ENCODE results near the gene LYPD3. TPM values are rescaled to one million over a fixed set of nuclear protein-coding genes. Genes with fewer than 3 reads are reported as not detected.
"Not testable (repeated sequence)": the region's sequence is repeated elsewhere in the genome, so short reads cannot be mapped to it uniquely, and the experiment has no call there.

Gene LYPD3
- polyA plus RNA-seq, 3 donors, result 1.8 to 13.2 (median 3.1) TPM

DNA sequence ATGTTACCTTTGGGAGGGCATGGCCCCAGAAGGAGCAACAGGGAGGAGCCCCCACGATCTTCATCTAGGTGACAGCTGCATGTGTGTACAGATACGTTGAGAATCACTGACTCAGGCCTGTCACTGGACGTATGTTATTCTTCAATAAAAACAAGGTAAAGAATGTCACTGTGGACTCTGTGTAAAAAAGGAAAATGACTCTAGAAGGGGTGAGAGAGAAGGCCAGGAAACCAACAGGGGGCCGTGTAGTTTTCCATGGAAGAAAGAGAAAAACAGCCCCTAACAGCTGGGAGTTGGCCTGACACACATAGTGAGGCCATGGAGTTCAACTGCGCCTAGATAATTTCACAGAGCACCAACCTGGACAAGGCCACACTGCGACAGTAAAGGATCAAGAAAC, 1.9 kb upstream of the LYPD3 start:
- no peak for DNase-seq (ENCODE audit: extremely low read depth in 1 of 11, low read depth in 9 of 11, low spot score in 4 of 11)

DNA sequence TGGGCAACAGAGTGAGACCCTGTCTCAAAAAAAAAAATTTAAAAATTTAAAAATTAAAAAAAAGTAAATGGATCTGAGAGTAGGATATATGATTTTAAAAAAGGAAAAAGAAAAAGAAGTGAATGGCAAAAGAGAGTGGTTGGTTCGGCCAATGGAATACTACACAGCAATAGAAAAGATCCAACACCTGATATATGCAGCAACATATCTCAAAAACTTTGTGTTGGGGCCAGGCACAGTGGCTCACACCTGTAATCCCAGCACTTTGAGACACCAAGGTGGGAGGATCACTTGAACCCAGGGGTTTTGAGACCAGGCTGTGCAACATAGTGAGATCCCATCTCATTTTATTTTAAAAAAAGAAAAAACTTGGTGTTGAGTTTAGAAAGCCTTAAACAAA, 1.4 kb upstream of the LYPD3 start:
- no peak for DNase-seq (ENCODE audit: extremely low read depth in 1 of 11, low read depth in 9 of 11, low spot score in 4 of 11)

DNA sequence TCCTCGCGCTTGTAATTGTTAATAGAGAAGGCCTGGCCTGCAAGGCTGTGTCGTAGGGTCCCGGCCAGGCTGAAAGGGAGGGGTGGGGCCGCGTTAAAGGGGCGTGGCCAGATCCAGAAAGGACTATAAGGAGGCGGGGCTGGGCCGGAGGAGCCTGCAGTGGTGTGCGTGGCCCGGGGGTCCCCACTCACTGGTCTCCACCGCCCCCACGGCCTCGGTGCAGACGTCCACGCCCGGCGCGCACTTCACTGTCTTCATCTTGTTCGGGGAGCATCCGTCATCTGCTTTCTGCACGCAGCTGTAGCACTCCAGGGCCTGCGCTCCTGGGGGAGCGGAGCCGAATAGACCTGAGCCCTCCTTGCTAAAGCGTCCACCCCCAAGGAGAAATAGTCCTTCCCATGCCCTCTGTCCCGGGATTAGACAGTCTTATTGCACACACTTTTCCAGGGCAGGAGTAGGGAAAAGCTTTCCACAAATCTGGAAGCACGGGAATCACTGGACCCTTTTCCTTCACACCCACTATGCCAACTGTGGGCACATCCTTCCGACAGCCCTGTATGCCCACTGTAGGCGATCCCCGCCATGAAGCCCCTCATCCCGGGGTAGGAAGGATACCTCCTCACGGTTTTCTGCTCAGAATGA, 1.2 kb downstream of the LYPD3 start:
- DNase-seq (ENCODE audit: extremely low read depth in 1 of 11, low read depth in 9 of 11, low spot score in 4 of 11), result peak in 5 of 11 donors; percentile 8 to 60 (median 53)

DNA sequence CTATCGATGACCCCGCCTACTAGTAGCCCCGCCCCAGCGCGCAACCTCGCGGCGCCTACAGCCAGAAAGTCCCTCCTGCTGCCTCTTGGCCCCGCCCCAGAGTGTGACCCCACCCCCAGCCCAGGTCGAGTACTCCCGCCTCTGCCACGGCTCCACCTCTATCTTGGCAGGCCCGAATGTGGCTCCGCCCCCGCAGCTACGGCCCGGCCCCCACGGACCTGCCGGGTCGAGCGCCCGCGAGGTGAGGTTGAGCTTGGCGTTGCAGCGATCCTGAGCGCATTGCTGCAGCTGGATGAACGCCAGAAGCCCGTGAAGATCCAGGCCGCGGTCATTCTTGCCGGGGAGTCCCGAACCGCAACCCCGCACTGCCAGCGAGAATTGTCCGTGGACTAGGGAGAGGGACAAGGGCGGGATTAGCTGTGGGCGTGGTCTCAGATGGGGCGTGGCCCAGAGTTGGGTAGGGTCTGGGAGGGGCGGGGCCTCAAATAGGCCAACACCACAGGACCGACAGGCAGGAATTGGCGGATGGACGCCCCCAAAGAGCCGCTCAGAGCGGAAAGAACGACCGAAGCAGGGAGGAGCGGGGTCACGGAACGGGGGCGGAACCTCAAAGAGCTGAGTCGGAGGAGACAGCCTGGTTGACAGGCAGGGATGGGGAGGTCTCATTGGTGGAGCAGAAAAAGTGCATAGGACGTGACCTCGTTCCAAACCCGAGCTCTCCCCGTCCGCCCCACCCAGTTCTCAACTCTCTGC, 1.9 kb downstream of the LYPD3 start:
- DNase-seq (ENCODE audit: extremely low read depth in 1 of 11, low read depth in 9 of 11, low spot score in 4 of 11), result peak; percentile 74 to 92 (median 90)

DNA sequence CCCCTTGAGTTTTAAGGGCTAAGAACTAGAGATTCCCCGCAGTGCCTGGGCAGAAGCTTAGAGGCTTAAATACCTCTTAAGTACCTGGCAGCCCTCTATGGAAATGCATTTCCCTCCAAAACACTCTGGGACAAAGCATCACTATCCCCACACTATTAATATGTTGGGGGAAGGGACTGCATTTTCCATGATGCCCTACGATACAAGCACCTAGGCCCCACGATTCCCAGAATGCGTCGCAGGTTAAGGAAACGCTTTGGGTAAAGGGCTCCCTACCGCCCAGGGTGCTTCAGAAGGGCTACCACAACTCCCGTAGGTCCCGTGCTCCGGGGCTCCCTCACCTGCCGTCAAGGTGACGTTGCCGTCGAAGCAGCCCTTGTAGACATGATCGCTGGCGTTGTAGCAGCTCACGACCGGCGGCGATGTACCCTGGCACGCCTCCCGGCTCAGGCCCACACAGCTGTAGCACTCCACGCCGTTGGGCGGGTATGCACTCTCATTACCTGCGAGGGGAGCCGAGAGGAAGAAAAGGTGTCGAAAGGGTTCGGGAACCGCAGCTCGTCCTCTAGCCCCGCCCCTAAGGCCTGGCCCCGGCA, 2.5 kb downstream of the LYPD3 start:
- DNase-seq (ENCODE audit: extremely low read depth in 1 of 11, low read depth in 9 of 11, low spot score in 4 of 11), result no peak

DNA sequence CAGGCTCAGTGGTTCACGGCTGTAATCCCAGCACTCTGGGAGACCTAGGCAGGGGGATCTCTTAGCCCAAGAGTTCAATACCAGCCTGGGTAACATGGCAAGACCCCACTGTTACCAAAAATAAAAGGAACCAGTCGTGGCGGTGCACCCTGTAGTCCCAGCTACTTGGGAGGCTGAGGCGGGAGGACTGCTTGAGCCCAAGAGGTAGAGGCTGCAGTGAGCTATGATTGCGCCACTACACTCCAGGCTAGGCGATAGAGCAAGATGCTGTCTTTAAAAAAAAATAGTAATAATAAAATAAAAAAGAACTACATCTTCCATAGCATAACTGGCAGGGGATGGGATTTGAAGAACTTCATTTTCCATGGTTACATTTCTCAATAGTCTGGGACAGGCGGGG, 3.0 kb downstream of the LYPD3 start:
- DNase-seq (ENCODE audit: extremely low read depth in 1 of 11, low read depth in 9 of 11, low spot score in 4 of 11), result no peak

DNA sequence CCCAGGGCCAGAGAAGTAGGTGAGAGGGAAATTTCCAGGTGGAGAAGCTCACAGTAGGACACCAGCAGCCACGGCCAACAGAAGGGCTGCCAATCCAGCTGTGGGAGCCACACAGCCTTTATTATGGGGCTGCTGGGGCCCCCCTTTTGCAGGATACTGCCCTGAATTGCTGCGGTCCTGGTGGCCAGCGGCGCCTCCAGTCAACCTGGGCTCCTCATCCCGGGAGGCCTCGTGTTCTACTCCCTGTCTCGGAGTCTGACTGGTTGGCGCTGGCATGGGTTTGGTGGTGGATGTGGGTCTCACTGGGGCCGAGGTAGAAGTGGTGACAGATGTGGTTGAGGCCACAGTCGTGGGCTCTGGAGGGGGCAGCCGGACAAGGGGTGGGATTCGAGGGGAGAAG, 4.1 kb downstream of the LYPD3 start:
- no peak for DNase-seq (ENCODE audit: extremely low read depth in 1 of 11, low read depth in 9 of 11, low spot score in 4 of 11)

DNA sequence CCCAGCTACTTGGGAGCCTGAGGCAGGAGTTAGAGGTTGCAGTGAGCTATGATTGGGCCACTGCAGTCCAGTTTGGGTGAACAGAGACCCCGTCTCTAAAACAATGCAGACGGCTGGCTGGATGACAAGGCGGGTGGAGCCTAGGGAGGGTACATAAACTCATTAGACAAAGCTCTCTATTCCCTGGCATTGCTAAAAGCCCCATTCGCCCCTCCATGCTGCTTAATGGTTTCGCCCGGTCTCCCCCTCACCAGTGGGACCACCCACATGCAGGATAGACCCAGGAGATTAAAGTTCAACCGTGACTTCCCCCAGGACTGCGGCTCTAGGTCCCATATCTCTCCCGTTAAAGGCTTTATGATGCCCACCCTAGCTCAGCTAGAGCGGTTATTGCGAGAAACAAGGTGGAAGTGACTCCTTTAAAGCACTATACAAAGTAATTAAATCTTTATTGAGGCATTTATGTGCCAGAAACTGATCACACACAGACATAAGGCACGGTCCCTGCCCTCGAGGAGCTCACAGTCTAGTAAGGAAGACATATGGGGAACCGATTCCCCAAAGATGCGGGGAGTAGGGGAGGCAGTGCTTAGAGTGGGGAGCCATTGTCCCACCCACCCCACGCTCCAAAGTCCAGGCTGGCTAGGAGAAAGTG, 4.9 kb downstream of the LYPD3 start:
- DNase-seq (ENCODE audit: extremely low read depth in 1 of 11, low read depth in 9 of 11, low spot score in 4 of 11), result no peak

DNA sequence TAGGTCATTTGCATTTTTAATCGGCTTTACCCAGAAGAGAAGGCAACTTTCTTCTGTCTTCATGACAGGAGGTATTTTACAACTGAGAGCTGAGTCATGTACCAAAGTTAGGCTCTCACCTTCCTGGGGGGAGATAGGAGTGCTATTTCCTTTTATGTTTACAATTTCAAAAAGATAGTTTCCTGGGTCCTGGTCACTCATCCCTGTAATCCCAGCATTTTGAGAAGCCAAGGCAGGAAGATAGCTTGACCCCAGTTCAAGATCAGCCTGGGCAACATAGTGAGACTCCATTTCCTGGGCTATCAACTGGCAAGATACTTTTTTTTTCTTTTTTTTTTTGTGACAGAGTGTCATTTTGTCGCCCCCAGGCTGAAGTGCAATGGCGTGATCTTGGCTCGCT, 7.6 kb downstream of the LYPD3 start:
- DNase-seq (ENCODE audit: extremely low read depth in 1 of 11, low read depth in 9 of 11, low spot score in 4 of 11), result no peak

DNA sequence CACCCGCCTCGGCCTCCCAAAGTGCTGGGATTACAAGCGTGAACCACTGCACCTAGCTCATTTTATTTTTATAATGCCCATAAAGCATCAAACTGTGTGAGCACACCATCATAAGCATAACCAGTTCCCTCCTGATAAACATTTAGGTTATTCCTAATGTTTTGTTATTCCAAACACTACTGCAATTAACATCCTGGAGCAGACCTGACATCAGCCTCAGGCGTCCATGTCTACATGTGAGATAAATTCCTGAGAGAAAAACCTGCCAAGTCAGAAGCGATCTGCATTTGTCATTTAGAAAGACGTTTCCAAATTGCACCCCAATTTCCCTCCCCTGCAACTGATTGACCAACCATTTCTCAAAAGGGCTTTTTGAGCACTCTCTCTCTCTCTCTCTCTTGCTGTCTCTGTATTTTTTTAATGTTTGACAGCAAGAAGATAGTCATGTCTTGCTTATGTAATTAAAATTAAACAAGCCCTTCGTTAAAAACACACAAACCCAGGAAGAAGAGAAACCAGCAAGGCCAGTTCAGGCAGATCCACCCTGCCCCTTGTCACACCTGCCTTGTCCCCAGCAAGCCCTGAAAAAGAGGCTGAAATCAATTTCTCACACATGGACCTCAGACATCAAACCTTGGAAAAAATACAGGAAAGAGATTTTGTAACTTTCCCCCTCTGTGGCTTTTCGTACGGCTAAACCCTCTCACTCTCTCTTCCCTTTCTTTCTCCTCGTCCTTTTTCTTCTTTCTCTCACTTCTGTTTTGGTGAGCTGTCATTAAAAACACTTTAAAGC, 9.9 kb downstream of the LYPD3 start:
- DNase-seq (ENCODE audit: extremely low read depth in 1 of 11, low read depth in 9 of 11, low spot score in 4 of 11), result no peak

DNA sequence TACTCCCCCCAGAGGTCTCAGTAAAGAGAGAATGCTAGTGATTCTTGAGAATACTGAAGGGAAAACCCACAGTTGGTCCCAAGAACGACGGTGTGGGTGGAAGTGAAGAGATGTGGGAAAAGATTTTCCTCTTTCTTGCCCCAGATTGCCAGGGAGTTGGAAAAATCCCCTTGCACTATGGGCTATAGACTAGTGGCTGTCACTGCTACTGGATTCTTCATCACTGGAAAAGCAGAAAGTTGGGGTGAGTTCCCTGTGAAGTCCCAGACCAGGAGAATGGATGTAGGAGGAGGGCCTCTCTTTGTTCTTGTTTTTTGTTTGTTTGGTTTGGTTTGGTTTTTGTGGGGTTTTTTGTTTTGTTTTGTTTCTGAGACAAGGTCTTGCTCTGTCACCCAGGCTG, 11.4 kb downstream of the LYPD3 start:
- no peak for DNase-seq (ENCODE audit: extremely low read depth in 1 of 11, low read depth in 9 of 11, low spot score in 4 of 11)

DNA sequence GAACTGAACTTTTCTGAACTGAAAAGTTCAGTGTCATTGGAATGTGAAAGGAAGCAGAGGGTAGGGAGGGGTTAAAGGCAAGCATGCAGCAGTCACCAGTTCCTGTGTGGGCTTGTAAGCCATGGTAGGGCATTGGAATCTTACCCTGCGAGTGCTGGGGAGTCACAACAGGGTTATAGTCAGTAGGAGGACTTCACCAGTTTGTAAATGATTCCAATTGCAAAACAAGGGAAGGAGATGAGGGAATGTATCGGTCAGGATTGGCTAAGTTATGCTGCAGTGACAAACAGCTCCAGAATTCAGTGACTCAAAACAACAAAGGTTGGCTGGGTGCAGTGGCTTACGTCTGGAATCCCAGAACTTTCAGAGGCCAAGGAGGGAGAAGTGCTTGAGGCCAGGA, 12.8 kb downstream of the LYPD3 start:
- DNase-seq (ENCODE audit: extremely low read depth in 1 of 11, low read depth in 9 of 11, low spot score in 4 of 11), result no peak

DNA sequence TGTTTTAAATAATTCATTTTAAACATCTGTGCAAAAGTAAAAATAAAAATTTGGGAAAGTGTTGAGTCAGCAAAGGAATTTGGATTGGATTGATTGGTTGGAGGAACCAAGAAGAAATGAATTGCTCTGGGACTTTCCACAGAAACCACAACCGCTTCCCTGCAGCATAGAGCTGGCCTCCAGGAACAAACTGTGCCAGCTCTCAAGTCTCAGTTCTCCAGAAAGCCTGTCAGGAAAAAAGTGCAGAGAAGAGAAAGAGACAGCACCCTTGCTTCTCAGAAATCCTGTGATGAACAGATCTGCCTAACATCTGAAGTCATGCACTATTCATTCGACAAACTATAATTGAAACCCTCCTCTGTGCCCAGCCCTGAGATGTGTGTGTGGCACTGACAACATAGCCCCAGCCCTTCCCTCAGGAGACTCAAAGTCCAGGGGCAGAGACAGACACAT, 14.8 kb downstream of the LYPD3 start:
- no peak for DNase-seq (ENCODE audit: extremely low read depth in 1 of 11, low read depth in 9 of 11, low spot score in 4 of 11)

DNA sequence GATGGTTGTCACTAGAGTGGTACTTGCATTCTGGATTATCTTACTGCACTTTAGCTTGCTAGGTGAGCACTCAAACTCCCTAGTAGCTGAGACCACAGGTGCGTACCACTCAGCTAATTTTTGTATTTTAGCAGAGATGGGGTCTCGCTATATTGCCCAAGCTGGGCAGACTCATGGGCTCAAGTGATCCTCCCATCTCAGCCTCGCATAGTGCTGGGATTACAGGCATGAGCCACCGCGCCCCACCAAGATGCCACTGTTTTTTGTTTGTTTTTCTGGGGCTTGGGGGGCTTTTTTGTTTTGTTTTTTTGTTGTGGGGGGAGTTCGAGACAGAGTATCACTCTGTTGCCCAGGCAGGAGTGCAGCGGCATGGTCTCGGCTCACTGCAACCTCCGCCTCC, 17.8 kb downstream of the LYPD3 start:
- DNase-seq (ENCODE audit: extremely low read depth in 1 of 11, low read depth in 9 of 11, low spot score in 4 of 11), result no peak

DNA sequence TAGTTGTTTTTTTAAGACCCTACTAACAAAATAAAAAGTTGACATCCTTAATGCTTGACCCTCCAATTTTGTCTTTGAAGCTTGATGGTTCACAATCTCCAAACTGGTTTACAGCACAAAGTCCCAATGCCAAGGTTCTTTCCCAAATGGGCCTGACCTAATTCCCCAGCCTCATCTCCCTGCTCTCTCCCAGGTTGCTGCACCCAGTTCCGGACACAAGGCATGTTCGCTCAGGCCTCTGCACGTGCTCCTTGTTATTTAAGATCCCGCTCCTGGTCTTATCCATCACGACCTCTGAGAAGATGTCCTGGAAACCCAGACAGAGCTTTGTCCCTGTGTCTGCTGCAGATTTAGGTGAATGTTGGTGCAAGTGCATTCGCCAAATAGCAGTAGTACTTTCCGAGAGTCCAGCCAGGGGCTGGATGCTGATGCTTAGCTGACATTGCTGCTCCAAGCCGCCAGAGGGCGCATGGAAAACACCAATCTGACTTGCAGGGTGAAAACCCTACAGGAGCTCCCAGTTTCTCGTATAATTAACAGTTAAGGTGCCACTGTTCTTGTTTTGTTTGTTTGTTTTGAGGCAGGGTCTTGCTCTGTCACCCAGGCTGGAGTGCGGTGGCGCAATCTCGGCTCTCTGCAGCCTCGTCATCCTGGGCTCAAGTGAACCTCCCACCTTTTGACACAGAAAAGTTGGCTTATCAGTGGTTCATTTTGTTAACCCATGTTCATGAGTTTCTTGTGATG, 18.5 kb downstream of the LYPD3 start:
- DNase-seq (ENCODE audit: extremely low read depth in 1 of 11, low read depth in 9 of 11, low spot score in 4 of 11), result peak in 10 of 11 donors; percentile 46 to 74 (median 62)

DNA sequence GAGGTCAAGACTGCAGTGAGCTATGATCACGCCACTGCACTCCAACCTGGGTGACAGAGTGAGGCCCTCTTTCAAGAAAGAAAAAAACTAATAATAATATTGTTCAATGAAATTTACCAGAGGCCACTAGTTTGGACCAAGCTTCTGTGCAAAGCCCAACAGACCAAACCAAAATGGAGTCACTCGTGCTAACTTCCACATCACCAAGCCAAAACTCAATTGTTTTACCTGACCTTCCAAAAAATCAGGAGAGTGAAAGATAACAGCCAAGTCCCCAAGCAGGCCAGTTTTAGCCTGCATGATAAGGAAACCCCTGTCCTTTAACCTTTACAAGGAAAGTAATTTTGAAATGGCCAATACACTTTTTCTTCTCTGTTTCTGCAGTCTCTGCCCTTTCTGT, 20.0 kb downstream of the LYPD3 start:
- no peak for DNase-seq (ENCODE audit: extremely low read depth in 1 of 11, low read depth in 9 of 11, low spot score in 4 of 11)

DNA sequence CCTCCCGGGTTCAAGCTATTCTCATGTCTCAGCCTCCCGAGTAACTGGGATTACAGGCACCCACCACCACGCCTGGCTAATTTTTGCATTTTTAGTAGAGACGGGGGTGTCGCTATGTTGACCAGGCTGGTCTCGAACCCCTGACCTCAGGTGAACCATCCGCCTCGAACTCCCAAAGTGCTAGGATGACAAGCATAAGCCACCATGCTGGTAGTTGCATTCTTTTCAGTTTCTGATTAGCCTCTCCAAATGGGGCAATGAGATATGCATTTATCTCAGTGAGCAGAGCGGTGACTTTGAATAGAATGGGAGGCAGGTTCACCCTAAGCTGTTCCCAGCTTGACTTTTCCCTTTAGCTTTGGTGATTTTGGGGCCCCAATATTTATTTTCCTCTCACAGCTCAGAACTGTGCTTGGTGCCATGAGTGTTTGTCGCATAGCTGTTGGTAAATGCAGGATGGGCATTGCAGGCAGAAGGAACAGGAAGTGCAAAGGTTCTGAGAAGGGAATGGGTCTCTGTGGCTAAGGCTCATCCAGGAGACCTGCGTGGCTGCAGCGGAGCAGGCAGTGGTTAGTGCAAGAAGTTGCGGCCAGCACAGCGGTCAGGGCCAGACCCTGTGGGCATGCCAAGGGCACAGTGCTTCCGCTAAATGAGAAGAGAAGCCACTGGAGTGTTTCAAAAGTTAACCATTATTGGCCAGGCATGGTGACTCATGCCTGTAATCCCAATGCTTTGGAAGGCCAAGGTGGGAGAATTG, 20.7 kb downstream of the LYPD3 start:
- DNase-seq (ENCODE audit: extremely low read depth in 1 of 11, low read depth in 9 of 11, low spot score in 4 of 11), result no peak

DNA sequence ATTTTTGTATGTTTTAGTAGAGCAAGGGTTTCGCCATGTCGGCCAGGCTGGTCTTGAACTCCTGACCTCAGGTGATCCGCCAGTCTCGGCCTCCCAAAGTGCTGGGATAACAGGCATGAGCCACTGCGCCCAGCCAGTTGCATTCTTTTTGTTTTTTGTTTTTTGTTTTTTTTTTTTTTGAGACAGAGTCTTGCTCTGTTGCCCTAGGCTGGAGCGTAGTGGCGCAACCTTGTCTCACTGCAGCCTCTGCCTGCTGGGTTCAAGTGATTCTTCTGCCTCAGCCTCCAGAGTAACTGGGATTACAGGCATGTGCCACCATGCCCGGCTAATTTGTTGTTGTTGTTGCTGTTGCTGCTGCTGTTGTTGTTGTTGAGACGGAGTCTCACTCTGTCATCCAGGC, 21.3 kb downstream of the LYPD3 start:
- DNase-seq (ENCODE audit: extremely low read depth in 1 of 11, low read depth in 9 of 11, low spot score in 4 of 11), result not testable (repeated sequence)
